OCI-LY7 (cell line): ENCODE results near the gene PDE8B.

Experiments
- EZH2phosphoT487 ChIP-seq: fragments of 200-600 bp; sonication (generic); IDR thresholded peaks from 2 replicates; pipeline ENCODE4 v1.6.1; 2018; ENCODE audit warnings: low read depth, borderline replicate concordance, mild to moderate bottlenecking, mixed run types, antibody characterized with exemption, low read length, moderate library complexity, mixed read lengths
- TF ChIP-seq, protein P1 (sequence below): fragments of 200-600 bp; sonication (generic); conservative IDR thresholded peaks from 2 replicates; pipeline ENCODE4 v1.5.1; 2014; ENCODE audit warnings: mild to moderate bottlenecking, antibody characterized with exemption, low read length, moderate library complexity, mixed read lengths

DNA sequence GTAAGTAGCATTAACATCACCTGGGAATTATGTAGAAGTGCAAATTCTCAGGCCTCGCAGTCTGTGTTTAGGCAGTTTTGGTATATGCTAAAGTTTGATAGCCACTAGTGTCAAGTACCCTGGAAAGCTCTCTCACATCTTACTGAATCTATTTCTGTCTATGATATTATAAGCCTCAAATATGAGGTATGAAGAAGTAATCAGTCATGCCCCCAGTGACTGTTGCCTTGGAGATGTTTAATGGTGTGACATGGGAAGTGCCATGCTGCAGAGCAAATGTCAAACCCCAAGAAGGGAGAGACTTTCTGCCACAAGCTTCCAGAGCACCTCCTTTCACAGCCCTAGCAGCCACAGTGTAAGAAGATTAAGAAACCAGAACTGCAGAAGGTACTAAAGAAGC lies 9.8 kb upstream of the PDE8B start:
- TF ChIP-seq, protein P1, sequence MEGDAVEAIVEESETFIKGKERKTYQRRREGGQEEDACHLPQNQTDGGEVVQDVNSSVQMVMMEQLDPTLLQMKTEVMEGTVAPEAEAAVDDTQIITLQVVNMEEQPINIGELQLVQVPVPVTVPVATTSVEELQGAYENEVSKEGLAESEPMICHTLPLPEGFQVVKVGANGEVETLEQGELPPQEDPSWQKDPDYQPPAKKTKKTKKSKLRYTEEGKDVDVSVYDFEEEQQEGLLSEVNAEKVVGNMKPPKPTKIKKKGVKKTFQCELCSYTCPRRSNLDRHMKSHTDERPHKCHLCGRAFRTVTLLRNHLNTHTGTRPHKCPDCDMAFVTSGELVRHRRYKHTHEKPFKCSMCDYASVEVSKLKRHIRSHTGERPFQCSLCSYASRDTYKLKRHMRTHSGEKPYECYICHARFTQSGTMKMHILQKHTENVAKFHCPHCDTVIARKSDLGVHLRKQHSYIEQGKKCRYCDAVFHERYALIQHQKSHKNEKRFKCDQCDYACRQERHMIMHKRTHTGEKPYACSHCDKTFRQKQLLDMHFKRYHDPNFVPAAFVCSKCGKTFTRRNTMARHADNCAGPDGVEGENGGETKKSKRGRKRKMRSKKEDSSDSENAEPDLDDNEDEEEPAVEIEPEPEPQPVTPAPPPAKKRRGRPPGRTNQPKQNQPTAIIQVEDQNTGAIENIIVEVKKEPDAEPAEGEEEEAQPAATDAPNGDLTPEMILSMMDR = no peak
- no peak for TF ChIP-seq EZH2phosphoT487
